Panc1 (cell line): Measurements from ENCODE around the gene PERCC1. TPM values are rescaled to one million over a fixed set of nuclear protein-coding genes. Genes with fewer than 3 reads are reported as not detected.
"Not testable (repeated sequence)": the region's sequence is repeated elsewhere in the genome, so short reads cannot be mapped to it uniquely, and the experiment has no call there.

Experiments
- ATAC-seq: fragments of 200-7000 bp; cut with Tn5 transposase; 2 replicates; pipeline ENCODE4 v1.9.1; 2020; ENCODE audit warnings: mild to moderate bottlenecking, moderate library complexity
- BruUV-seq: library from RNA; stranded (reverse); fragments of 400-500 nt; replicated peaks from 2 replicates; lab custom pipeline; 2021; lab: Mats Ljungman, UMichigan
- CTCF ChIA-PET: fragments of 300-600 bp; sonication (Branson Sonifier 250); formaldehyde crosslinking; loops from one replicate; lab custom pipeline; 2022; ENCODE audit warnings: antibody characterized with exemption; lab: Charles Lee
- POLR2A ChIA-PET: fragments of 300-600 bp; sonication (Branson Sonifier 250); formaldehyde crosslinking; loops from one replicate; lab custom pipeline; 2022; ENCODE audit warnings: antibody characterized with exemption; lab: Charles Lee
- DNase-seq: peaks from one replicate; pipeline ENCODE4 v3.0.0-alpha.2; 2010; ENCODE audit warnings: low read depth, low spot score
- H3K27ac ChIP-seq: 2 replicates; pipeline ENCODE4 v1.5.1; 2011; ENCODE audit warnings: mild to moderate bottlenecking, low read length, inconsistent platforms
- H3K27me3 ChIP-seq: fragments of 200-500 bp; sonication (Bioruptor generic); 2 replicates; pipeline ENCODE4 v1.6.0; 2014; ENCODE audit warnings: low read length, inconsistent platforms; ENCODE audit not compliant: control insufficient read depth, insufficient read depth
- H3K36me3 ChIP-seq: fragments of 200-500 bp; sonication (Bioruptor generic); 2 replicates; pipeline ENCODE4 v1.5.1; 2014; ENCODE audit warnings: inconsistent platforms, mild to moderate bottlenecking, low read length, moderate library complexity; ENCODE audit not compliant: control insufficient read depth, insufficient read depth
- H3K4me1 ChIP-seq: 2 replicates; pipeline ENCODE4 v1.5.1; 2011; ENCODE audit warnings: inconsistent platforms, mild to moderate bottlenecking, low read length, moderate library complexity; ENCODE audit not compliant: control insufficient read depth, insufficient read depth
- H3K4me3 ChIP-seq, 2 experiments: 2 replicates each; pipeline ENCODE4 v1.5.1; 2011 to 2012; ENCODE audit warnings: low read depth in 2 of 2, low read length in 2 of 2, mild to moderate bottlenecking in 2 of 2, inconsistent platforms in 1 of 2, moderate library complexity in 1 of 2
- H3K9me3 ChIP-seq: fragments of 200-500 bp; sonication (Bioruptor generic); 2 replicates; pipeline ENCODE4 v1.5.1; 2014; ENCODE audit warnings: low read depth, mild to moderate bottlenecking, inconsistent platforms, low read length, moderate library complexity; ENCODE audit not compliant: control insufficient read depth, insufficient read depth
- CTCF ChIP-seq: fragments of 450-650 bp; IDR thresholded peaks from 2 replicates; pipeline ENCODE4 v1.5.1; 2017; ENCODE audit warnings: mild to moderate bottlenecking
- POLR2AphosphoS5 ChIP-seq: IDR thresholded peaks from 2 replicates; pipeline ENCODE4 v1.6.1; 2012; ENCODE audit warnings: mild to moderate bottlenecking, low read depth, low read length, moderate library complexity
- REST ChIP-seq, 2 experiments: IDR thresholded peaks; 2 replicates each; pipeline ENCODE4 v1.6.1; 2011 to 2012; ENCODE audit warnings: low read depth in 2 of 2, control low read depth in 1 of 2, low read length in 1 of 2, mild to moderate bottlenecking in 1 of 2, moderate library complexity in 1 of 2; ENCODE audit not compliant: insufficient read depth in 1 of 2
- SIN3A ChIP-seq: IDR thresholded peaks from 2 replicates; pipeline ENCODE4 v1.6.1; 2012; ENCODE audit warnings: low read depth, mild to moderate bottlenecking, low read length, moderate library complexity, borderline replicate concordance; ENCODE audit not compliant: insufficient read depth
- TCF7L2 ChIP-seq: IDR thresholded peaks from 2 replicates; pipeline ENCODE4 v1.6.1; 2011; ENCODE audit warnings: mild to moderate bottlenecking, low read depth, low read length, inconsistent platforms
- in situ Hi-C: cut with HindIII; loops from 2 replicates; pipeline ENCODE4 v1.10.0; 2016; ENCODE audit warnings: low sequenced_read_pairs, low pct_unique_long_range_greater_than_20kb
- intact Hi-C: fragments of 100-400 bp; cut with micrococcal nuclease; formaldehyde crosslinking; loops from one replicate; pipeline ENCODE4 v1.10.0; 2022; ENCODE audit not compliant: unreplicated experiment
- total RNA-seq: library from RNA; stranded (reverse); gene quantifications from one replicate; pipeline ENCODE4 v1.2.1, GENCODE V29; 2021; ENCODE audit not compliant: unreplicated experiment

PERCC1 gene
- total RNA-seq, 1 experiment from 2014 or later: not detected

- H3K9me3 ChIP-seq: no peaks in the 10 kb centered on the region
- H3K27ac ChIP-seq: peak overlapping the region; percentile 89
- DNase-seq (no peak), ATAC-seq (no peak)
- in situ Hi-C loops: no loop called here
- POLR2A ChIA-PET: no interaction called here
- peak overlapping the region; percentile 71 to 77 for H3K4me3 ChIP-seq
- intact Hi-C loops: no loop called here
- CTCF ChIA-PET: no interaction called here
- TSS peak; percentile 93 for BruUV-seq
- H3K4me1 ChIP-seq: peaks cover 21% of the 10 kb centered on the region
- no peaks in the 10 kb centered on the region for H3K27me3 ChIP-seq
- H3K36me3 ChIP-seq: no peaks in the 10 kb centered on the region; the same call in 1 of the 2 replicates
- TF ChIP-seq CTCF (no peak), TCF7L2 (no peak), SIN3A (no peak), POLR2AphosphoS5 (no peak), REST (IDR thresholded peaks at IDR 0.05; ENCODE audit: insufficient read depth in 1 of 2, low read depth in 2 of 2, low read length in 1 of 2) (no peak)
Measured at GRCh38 chr16:1475552-1476114, 44.8 kb downstream of the PERCC1 start.

- H3K27me3 ChIP-seq: no peaks in the 10 kb centered on the region
- TF ChIP-seq SIN3A: no peak
- no peak for TF ChIP-seq POLR2AphosphoS5
- TF ChIP-seq CTCF: no peak
- no peak for TF ChIP-seq TCF7L2
- TF ChIP-seq REST (IDR thresholded peaks at IDR 0.05; ENCODE audit: insufficient read depth in 1 of 2, low read depth in 2 of 2, low read length in 1 of 2): no peak
- no peak overlapping the region for H3K27ac ChIP-seq
- no TSS peak for BruUV-seq
- intact Hi-C loops (no loop called here), in situ Hi-C loops (no loop called here)
- no peak overlapping the region for H3K4me3 ChIP-seq
- no peak for ATAC-seq
- ChIA-PET CTCF (no interaction called here), POLR2A (no interaction called here)
- no peak for DNase-seq
- peaks cover 12% of the 10 kb centered on the region; the same call in 1 of the 2 replicates for H3K4me1 ChIP-seq
- no peaks in the 10 kb centered on the region; the same call in 1 of the 2 replicates for H3K36me3 ChIP-seq
- H3K9me3 ChIP-seq: no peaks in the 10 kb centered on the region
Measured at GRCh38 chr16:1477033-1477432, 46.2 kb downstream of the PERCC1 start.

GRCh38 chr16:1478937-1479336 lies 48.1 kb downstream of the PERCC1 start:
- H3K4me3 ChIP-seq, BruUV-seq, H3K27ac ChIP-seq, ATAC-seq, POLR2A ChIA-PET, CTCF ChIA-PET, H3K36me3 ChIP-seq, H3K4me1 ChIP-seq, intact Hi-C loops, DNase-seq, H3K9me3 ChIP-seq, H3K27me3 ChIP-seq, in situ Hi-C loops: not testable (repeated sequence)
